H4 (cell line): ENCODE data around the gene RMND5A. TPM values are rescaled to one million over a fixed set of nuclear protein-coding genes. Genes with fewer than 3 reads are reported as not detected.
A peak's percentile ranks its signal among the peaks of the same experiment; 100 is the strongest.

Source experiments
- DNase-seq: peaks from one replicate; pipeline ENCODE4 v3.0.0-alpha.2; 2015; ENCODE audit warnings: low spot score
- total RNA-seq: library from RNA; depleted of rRNA; stranded (reverse); fragments of >200 nt; shearing (Covaris generic); gene quantifications from 2 replicates; pipeline ENCODE4 v1.2.3, GENCODE V29; 2014

RMND5A gene
- total RNA-seq, 1 experiment from 2014 or later = 19.2 TPM

DNA sequence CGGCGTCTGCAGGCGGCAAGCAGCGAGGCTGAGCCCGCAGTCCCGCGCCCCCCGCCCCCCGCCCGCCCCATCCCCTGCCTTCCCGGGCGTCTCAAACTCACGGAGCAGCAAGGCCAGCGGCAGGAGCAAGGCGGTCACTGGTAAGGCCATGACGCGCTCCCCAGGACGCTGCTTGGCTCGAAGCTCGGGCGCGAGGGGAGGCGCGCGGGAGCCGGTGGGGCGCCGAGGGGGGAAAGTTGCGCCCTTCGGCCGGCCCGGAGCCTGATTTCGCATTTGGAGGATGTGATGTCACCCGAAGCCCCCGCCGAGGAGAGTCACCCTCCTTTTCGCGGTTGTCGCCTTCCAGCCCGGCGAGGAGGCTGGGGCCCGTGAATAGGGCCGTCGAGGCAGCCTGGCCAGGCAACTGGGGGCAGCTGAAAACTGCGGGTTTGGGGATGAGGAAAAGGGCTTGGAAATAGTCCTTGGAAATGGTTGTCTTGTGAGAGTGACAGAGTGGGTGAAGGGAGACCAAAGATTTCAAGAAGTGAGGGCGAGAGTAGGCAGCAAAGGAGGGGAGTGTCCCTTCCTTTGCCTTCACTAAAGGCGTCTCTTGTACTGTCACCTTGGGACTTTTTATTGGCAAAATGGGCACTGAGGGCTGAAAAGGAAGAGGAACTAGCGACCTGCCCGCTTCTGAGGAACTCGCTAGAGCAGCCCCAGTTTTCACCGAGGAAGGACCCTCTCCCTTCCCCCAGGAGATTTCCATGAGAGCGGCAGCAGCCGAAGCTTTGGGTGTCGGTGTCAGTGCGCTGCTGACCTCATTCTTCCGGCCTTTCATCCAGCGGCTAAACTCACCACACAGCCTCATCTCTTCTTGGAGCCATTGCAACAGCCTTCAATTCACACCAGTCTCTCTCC, 70.8 kb downstream of the RMND5A start, which contains the start of gene CD8A:
TSS of gene CD8A (minus strand) at position 238 of the 897 bp plus-strand sequence. CDS start at position 150, 88 bp downstream.
- DNase-seq = no peak

- DNase-seq = no peak
Measured at GRCh38 chr2:86791573-86791972, 71.5 kb downstream of the RMND5A start.

DNA sequence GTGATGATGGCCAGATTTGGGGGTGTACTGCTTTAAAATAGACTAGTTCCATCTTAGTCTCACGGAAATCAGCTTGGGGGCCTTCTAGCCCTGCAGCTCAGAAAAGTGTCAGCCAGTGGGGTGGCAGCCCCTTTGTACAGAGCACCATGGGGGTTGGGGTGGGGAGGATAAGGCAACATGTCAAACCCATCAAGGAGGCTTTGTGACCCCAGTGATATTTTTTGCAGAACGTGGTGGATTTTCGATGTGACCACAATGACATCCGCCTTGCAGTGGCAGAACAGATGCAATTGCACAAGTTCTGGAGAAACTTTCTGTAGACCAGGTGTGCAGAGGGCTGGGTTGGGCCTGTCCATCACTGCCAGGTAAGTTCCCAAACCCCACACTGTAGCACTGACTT, 73.7 kb downstream of the RMND5A start:
- no peak for DNase-seq

- DNase-seq = no peak
Measured at GRCh38 chr2:86794861-86795260, 74.8 kb downstream of the RMND5A start.

DNA sequence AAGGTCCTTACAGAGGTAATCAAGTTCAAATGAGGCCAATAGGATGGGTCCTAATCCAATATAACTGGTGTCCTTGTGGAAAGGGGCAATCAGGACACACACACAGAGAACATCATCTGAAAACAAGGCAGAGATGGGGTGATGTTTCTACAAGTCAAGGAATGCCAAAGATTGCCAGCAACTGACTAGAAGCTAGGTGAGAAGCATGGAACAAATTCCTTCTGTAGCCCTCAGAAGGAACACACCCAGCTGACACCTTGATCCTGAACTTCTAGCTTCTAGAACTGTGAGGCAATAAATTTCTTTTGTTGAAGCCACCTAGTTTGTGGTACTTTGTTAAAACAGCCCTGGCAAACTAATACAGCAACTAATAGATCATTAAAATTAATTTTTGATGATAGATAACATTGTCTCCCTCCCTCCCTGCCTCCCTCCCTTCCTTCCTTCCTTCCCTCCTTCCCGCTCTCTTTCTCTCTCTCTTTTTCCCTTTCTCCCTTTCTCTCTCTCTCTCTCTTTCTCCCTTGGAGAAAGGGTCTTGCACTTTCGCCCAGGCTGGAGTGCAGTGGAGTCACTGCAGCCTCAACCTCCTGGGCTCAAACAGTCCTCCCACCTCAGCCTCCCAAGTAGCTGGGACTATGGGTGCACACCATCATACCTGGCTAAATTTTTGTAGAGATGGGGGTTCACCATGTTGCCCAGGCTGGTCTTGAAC, 80.9 kb downstream of the RMND5A start:
- no peak for DNase-seq

DNA sequence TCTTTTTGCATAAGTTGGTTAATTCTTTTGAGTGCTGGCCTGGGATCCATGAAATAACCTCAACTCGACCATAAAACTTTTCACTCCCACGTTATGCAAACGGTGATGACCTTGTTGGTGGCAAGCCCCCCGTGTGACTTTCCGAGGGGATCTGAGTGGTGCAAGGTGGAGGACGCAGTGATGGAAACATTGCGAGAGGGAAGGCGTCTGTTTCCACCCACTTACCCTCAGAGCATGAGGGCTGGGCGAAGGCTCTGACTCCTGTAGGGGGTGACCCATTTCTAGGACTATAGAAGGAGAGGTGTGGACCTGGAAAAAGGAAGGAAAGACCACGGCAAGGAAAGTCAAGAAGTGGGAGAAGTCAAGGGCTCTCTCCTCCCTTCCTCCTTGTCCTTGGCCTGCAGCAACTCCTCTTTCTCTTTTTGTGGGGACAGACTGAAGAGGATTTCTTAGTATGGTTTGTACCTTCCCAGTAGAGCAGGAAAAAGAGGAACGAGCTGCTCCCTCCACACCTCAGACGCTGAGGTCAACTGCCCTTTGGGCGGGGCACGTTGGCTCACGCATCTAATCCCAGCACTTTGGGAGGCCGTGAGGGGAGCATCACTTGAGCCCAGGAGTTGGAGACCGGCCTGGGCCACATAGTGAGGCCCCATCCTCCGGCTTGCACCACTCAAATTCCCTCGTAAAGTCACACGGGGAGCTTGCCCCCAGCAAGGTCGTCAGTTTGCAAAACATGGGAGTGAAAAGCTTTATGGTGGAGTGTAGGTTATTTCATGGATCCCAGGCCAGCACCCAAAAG, 86.2 kb downstream of the RMND5A start:
- no peak for DNase-seq

- no peak for DNase-seq
Measured at GRCh38 chr2:86807133-86807467, 87.0 kb downstream of the RMND5A start.

DNA sequence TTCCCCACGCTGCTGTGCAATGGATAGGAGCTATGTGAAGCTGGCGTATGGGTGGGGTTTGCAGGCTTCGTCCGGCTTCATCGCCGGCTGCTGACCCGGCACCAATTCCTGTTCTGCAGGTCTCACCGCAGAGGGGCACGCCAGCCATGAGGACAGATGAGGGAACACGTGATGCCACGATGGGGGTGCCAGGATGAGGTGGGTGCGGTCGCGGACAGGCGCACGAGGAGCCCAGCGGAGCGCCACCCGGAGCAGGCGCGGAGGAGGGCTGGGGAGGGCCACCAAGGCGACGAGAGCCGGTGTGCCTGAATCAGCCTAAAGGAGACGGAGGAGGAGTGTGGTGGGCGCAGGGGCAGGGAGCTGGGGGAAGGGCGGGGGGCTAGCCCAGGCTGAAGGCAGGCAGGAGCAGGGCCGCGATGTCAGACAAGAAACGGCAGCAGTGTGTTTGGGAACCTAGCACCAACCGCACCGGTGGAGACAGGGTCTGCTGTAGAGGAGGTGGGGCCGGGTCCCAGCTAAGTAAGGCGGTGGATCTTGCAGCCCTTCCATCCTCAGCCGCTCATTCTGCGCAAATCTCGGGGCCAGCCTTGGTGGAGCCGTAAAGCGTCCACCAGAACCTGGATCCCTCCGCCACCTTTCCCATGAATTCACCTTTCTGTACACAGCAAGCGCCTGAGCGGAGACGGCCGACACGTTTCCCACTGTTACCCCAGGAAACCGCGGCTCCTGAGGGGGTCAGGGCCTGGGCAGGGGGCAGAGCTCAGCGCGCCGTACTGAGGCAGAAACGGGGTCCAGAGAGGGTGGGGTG, 87.6 kb downstream of the RMND5A start:
- DNase-seq = no peak

DNA sequence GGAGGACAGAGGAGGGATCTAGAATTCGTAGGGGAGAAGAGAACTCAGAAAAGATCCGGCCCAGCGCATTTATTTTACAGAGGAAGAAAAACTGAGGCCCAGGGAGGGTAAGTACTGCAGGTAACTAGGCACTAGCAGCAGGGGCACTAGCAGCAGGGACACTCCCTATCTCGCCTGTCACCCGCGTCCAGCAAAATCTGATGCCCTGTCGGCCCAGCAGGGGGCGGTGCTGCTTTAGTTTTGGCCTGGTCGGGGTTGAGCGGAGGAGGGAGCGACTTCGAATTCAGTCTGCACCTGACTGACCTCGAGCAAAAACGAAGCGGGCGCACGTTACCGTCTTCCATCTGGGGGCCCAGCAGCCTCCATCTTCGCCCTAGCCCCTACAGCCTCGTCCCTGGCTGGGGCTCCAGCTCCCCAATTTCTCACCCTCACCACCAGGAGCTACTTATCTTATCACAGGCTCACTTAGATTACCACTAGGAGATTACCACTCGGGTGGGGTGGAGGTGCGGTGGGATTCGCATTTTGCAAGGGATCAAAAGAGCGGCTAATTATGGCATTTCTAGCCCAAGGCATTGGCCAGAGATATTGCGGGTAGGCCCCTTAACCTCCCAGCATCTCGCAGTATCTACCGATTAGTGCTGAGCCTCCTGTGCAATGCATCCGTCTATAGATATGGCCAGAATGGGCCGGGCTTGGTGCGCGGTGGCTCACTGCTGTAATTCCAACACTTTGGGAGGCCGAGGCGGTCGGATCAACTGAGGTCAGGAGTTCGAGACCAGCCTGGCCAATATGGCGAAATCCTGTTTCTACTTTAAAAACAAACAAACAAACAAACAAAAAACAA, 88.4 kb downstream of the RMND5A start:
- DNase-seq = peak; percentile 70

GRCh38 chr2:86809481-86810121, 89.5 kb downstream of the RMND5A start:
- DNase-seq = no peak

GRCh38 chr2:86815611-86816010, 95.5 kb downstream of the RMND5A start:
- no peak for DNase-seq

GRCh38 chr2:86818114-86818801, 98.2 kb downstream of the RMND5A start:
- no peak for DNase-seq

GRCh38 chr2:86818957-86819356, 98.9 kb downstream of the RMND5A start:
- DNase-seq = no peak

DNA sequence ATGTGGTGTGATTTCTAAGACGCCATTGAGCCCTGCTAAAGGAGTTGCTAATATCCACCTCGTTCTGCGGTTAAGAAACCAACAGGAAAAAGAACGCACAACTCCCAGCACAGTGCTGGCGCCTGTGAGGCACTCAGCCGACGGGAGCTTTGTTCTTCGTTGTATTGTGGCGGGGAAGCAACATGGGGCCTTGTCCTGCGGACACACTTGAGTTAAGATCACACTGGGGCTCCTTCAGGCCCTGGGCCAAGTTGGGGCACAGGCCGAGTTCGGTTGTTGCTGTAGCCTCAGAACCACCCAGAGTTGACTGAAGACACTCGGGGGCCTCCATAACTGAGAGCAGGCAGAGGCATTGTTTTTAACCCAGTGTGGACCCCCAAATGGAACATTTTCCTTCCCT, 101.2 kb downstream of the RMND5A start:
- DNase-seq = no peak

DNA sequence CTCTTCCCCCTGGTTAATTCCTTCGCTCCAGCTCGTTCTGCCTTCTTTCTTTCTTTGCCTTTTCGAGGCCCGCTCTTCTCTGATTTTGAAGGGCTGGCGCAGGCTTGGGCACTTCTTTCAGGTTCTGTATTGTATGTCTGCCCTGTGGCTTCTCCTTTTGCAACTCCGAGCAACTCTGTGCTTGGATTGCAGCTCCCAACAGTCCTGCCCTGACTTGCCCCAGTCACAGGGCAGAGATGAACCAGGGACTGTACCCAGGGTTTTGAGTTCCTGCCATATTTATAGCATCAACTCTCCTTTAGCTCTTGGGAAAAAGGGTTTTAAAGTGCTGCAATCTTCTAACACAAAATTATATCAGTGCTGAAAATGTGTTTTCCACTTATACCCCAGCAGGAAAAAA, 101.8 kb downstream of the RMND5A start:
- DNase-seq = no peak

DNA sequence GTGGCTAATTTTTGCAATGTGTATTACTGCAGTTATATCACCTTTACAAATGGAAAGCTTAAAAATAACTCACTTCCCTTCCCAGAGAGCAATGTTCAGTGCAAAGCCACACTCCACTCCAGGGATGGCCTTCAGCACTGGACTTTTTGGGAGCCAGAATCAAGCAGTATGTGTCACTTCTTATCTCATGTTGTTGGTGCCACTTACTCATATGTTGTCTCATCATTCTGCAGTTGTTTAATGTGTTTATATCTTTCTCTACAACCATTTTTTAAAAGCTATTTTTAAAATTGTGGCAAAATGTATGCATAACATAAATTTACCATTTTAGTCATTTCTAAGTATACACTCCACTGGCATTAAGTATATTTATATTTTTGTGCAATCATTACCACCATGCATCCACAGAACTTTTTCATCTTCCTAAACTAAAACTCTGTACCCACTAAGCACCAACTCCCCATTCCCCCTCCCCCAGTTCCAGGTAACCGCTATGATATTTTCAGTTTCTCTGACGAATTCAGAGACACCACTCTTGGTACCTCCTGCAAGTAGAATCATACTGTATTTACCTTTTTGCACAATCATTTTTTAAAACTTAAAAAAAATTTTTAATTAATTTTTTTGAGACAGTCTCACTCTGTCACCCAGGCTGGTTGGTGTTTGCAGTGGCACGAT, 102.7 kb downstream of the RMND5A start:
- DNase-seq = no peak

DNA sequence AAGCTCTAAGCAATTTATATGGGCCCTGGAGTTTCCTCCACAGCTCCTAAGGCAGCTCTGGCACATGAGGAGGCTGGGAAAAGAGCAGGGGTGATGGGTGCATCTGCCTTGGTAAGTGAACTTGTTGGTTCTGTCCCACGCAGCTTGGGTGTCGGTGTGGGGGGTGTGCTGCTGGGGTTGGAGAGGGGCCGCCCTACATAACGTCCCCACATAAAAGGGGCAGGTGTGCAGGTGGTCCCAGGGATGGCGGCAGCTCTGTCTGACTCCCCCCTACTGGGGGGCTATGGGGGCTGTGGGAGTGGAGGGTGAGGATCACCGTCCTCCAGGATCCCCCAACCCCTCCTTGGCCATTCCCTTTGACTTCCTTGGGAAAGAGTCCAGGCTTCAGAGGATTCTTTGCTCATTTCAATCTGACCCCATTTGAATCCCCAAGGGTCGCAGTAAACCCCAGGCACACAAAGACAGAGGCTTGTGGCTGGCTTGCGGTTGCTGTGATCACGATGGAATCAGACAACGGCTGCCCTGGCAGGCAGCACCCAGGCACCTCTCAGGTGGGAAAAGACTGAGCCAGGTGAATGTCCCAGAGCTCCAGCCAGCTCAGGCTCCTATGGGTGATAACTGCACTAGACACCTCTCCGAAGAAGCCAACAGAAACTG, 105.1 kb downstream of the RMND5A start:
- DNase-seq = no peak

- DNase-seq = no peak
Measured at GRCh38 chr2:86825693-86826381, 105.7 kb downstream of the RMND5A start.
